AG08395 (cell line): Measurements from ENCODE around the gene CCR2.

ENCODE experiments used
- DNase-seq: peaks from one replicate; pipeline ENCODE4 v3.0.0; 2012; ENCODE audit warnings: mixed read lengths, low spot score

The CCR2 gene

DNA sequence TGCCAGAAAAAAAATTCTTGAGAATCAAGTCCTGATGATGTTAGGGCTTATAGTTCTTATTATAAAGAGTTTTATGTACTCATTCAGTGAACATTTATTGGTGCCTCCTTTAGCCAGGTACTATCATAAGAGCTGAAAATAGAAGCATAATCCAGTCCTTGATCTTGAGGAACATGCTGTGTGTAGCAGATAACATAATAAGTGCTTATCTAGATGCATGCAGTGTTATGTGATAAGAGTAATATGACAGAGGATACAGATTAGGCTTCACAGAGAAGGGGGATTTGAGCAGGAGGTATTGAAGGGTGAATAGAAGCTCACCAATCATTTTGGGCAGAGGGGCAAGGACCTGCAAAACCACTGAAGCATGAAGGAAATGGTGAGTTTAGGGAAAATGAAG is 1.1 kb downstream of the CCR2 start:
- DNase-seq: no peak

GRCh38 chr3:46356276-46356675 is 2.4 kb downstream of the CCR2 start:
- DNase-seq: no peak

DNA sequence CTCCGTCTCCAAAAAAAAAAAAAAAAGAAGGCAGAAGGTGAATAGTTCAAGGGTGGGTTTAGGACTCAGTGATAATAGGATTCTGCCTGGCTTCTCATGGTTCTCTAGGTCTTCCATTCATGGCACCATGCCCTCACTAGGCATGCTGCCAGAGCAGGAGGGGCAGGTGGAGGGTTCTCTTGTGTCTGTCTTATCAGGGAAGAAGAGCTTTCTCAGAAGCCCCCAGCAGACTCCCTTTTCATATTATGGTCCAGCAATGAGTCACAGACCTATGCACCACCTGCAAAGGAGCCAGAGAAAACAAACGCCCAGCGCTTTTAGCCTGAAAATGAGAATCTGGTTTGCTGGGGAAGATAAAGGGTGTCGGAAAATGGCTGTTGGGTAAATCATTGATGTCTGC is 3.0 kb downstream of the CCR2 start:
- no peak for DNase-seq

- DNase-seq: no peak
Observed at GRCh38 chr3:46358466-46358865, 4.6 kb downstream of the CCR2 start.

DNA sequence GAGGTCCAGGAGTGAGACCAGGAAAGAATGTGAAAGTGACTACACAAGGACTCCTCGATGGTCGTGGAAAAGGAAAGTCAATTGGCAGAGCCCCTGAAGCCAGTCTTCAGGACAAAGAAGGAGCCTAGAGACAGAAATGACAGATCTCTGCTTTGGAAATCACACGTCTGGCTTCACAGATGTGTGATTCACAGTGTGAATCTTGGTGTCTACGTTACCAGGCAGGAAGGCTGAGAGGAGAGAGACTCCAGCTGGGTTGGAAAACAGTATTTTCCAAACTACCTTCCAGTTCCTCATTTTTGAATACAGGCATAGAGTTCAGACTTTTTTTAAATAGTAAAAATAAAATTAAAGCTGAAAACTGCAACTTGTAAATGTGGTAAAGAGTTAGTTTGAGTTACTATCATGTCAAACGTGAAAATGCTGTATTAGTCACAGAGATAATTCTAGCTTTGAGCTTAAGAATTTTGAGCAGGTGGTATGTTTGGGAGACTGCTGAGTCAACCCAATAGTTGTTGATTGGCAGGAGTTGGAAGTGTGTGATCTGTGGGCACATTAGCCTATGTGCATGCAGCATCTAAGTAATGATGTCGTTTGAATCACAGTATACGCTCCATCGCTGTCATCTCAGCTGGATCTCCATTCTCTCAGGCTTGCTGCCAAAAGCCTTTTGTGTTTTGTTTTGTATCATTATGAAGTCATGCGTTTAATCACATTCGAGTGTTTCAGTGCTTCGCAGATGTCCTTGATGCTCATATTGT is 6.0 kb downstream of the CCR2 start:
- DNase-seq: peak; percentile 43

DNA sequence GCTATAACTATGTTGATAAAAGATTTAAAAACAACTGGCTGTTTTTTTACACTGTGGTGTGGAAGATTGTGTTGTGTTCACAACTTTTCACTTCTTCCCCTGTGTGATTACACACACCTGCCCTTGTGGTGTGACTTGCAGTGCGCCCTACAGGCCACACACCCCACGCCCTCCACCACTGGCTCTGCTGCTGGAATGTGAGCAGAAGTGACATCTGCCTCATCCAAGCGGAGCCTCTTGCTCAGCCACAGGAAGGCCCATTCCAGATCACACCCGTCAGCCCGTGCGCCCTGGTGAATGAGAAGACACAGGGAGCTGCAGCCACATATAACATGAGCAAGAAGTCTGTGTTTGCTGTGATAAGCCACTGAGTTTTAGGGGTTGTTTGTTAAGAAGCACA is 7.0 kb downstream of the CCR2 start:
- no peak for DNase-seq

GRCh38 chr3:46361408-46362283 is 7.7 kb downstream of the CCR2 start:
- DNase-seq: peak; percentile 67

GRCh38 chr3:46365041-46365440 is 11.1 kb downstream of the CCR2 start:
- no peak for DNase-seq

- DNase-seq: no peak
Observed at GRCh38 chr3:46365737-46366524, 12.0 kb downstream of the CCR2 start.

GRCh38 chr3:46367811-46368210 is 13.9 kb downstream of the CCR2 start:
- DNase-seq: no peak

DNA sequence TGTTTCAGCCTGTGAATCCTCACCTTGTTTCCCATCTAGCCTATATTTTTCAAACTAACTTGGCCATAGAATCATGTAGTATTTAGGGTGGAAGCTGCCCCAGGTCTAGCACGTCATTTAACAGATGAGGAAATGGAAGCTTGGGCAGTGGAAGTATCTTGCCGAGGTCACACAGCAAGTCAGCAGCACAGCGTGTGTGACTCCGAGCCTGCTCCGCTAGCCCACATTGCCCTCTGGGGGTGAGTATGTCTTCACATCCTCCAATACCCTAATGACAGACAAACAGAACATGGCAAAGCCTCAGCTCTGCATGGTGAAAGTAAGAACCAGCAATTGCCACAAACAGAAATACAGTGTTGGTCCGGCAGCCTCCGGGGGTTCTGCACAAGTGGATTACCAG is 14.7 kb downstream of the CCR2 start:
- no peak for DNase-seq

- DNase-seq: no peak
Observed at GRCh38 chr3:46369151-46369550, 15.2 kb downstream of the CCR2 start.

DNA sequence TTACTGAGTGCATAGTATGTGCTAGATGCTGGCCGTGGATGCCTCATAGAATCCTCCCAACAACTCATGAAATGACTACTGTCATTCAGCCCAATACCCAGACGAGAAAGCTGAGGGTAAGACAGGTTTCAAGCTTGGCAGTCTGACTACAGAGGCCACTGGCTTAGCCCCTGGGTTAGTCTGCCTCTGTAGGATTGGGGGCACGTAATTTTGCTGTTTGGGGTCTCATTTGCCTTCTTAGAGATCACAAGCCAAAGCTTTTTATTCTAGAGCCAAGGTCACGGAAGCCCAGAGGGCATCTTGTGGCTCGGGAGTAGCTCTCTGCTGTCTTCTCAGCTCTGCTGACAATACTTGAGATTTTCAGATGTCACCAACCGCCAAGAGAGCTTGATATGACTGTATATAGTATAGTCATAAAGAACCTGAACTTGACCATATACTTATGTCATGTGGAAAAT is 15.8 kb downstream of the CCR2 start:
- no peak for DNase-seq

- no peak for DNase-seq
Observed at GRCh38 chr3:46370839-46371518, 17.1 kb downstream of the CCR2 start, which contains the start of gene CCR5. TSS of gene CCR5 (plus strand) at chr3:46370946. CDS start at chr3:46372903, 1,957 bp downstream.

DNA sequence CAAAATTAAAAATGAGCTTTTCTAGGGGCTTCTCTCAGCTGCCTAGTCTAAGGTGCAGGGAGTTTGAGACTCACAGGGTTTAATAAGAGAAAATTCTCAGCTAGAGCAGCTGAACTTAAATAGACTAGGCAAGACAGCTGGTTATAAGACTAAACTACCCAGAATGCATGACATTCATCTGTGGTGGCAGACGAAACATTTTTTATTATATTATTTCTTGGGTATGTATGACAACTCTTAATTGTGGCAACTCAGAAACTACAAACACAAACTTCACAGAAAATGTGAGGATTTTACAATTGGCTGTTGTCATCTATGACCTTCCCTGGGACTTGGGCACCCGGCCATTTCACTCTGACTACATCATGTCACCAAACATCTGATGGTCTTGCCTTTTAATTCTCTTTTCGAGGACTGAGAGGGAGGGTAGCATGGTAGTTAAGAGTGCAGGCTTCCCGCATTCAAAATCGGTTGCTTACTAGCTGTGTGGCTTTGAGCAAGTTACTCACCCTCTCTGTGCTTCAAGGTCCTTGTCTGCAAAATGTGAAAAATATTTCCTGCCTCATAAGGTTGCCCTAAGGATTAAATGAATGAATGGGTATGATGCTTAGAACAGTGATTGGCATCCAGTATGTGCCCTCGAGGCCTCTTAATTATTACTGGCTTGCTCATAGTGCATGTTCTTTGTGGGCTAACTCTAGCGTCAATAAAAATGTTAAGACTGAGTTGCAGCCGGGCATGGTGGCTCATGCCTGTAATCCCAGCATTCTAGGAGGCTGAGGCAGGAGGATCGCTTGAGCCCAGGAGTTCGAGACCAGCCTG is 17.8 kb downstream of the CCR2 start:
- DNase-seq: no peak

GRCh38 chr3:46372492-46373359 is 18.8 kb downstream of the CCR2 start:
- peak; percentile 50 for DNase-seq

DNA sequence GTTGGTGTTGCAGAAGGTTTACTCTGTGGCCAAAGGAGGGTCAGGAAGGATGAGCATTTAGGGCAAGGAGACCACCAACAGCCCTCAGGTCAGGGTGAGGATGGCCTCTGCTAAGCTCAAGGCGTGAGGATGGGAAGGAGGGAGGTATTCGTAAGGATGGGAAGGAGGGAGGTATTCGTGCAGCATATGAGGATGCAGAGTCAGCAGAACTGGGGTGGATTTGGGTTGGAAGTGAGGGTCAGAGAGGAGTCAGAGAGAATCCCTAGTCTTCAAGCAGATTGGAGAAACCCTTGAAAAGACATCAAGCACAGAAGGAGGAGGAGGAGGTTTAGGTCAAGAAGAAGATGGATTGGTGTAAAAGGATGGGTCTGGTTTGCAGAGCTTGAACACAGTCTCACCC is 20.8 kb downstream of the CCR2 start:
- DNase-seq: no peak

- DNase-seq: no peak
Observed at GRCh38 chr3:46375218-46375617, 21.3 kb downstream of the CCR2 start.

- no peak for DNase-seq
Observed at GRCh38 chr3:46375814-46376213, 21.9 kb downstream of the CCR2 start.

DNA sequence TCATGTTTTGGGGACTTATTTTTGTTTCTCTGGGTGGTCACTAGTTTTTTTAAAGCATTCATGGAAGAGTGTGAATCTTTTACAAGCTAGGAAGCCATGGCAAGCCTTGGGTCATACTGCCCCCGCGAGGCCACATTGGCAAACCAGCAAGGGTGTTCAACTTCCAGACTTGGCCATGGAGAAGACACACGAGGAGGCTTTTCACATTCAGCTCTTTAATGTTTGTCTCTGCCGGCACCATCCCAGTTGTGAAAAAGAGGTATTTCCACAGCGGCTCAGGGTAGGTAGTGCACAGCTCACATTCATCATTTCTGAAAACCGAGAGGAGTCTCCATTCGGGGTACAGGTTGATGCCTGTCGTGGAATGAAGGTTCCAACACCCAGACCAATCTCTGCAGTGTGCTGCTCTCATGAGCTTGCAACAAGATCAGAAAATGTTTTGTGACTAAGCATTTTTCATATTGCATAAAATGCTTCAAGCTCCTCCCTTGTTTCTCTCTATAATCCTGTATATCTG is 24.6 kb downstream of the CCR2 start:
- DNase-seq: peak; percentile 75
